K562 (cell line): ENCODE measurements around the gene ZSWIM7. TPM values are rescaled to one million over a fixed set of nuclear protein-coding genes. Genes with fewer than 3 reads are reported as not detected.

Source experiments
- ARID3A ChIP-seq: IDR thresholded peaks from 2 replicates; pipeline ENCODE4 v1.6.1; 2012; ENCODE audit warnings: low read depth, low read length, improper control_type of control experiment, borderline replicate concordance
- ATF4 ChIP-seq: fragments of 450-650 bp; formaldehyde crosslinking; IDR thresholded peaks from 2 replicates; pipeline ENCODE4 v1.4.0; 2022; ENCODE audit warnings: mild to moderate bottlenecking, moderate library complexity
- CXXC5 ChIP-seq: fragments of 250-450 bp; sonication (Bioruptor Pico); IDR thresholded peaks from 2 replicates; pipeline ENCODE4 v1.8.0; 2022; ENCODE audit warnings: inconsistent platforms, mild to moderate bottlenecking, moderate library complexity
- GABPA ChIP-seq: fragments of 200-800 bp; sonication (Bioruptor generic); conservative IDR thresholded peaks from 2 replicates; pipeline ENCODE4 v1.6.1; 2016; ENCODE audit warnings: low read depth, missing genetic modification characterization, missing compliant biosample characterization
- HMG20A ChIP-seq: fragments of 450-650 bp; formaldehyde crosslinking; conservative IDR thresholded peaks from 2 replicates; pipeline ENCODE4 v1.4.0; 2020; ENCODE audit warnings: mild to moderate bottlenecking, mixed read lengths
- PML ChIP-seq: IDR thresholded peaks from 2 replicates; pipeline ENCODE4 v1.6.1; 2012; ENCODE audit warnings: low read length, inconsistent platforms
- RB1 ChIP-seq: fragments of 450-650 bp; IDR thresholded peaks from 2 replicates; pipeline ENCODE4 v1.6.1; 2017; ENCODE audit warnings: low read depth, mild to moderate bottlenecking
- RBBP5 ChIP-seq: fragments of 200-600 bp; sonication (generic); IDR thresholded peaks from 2 replicates; pipeline ENCODE4 v1.6.1; 2012; ENCODE audit warnings: borderline replicate concordance, mild to moderate bottlenecking, low read length, control low read depth, inconsistent platforms; ENCODE audit not compliant: insufficient read depth, poor library complexity, severe bottlenecking
- polyA plus RNA-seq, 8 experiments: library from polyadenylated mRNA; depleted of rRNA in 4 of 8; stranded (reverse) in 5 of 8; unstranded in 3 of 8; fragments of >200 nt; fragmentation: Nextera tagmentation in 2 of 8; fragmentation: Illumina TruSeq in 1 of 8; extraction: Ambion mirVana in 2 of 8; extraction: Trizol in 1 of 8; gene quantifications; 2 replicates each; pipeline versions ENCODE4 v1.2.1 to v1.2.3, GENCODE V29; 2011 to 2014; ENCODE audit warnings: inconsistent platforms in 1 of 8, missing spikeins in 1 of 8
- total RNA-seq, 7 experiments: library from RNA; depleted of rRNA in 6 of 7; stranded (reverse); fragments of >200 nt in 6 of 7; fragmentation: Illumina TruSeq in 2 of 7; extraction: Trizol in 2 of 7; gene quantifications; 2 replicates each; pipeline versions ENCODE4 v1.2.1 to v1.2.3, GENCODE V29; 2011 to 2021; ENCODE audit warnings: low replicate concordance in 1 of 7
- TF ChIP-seq, protein P1 (sequence below): sonication (generic); formaldehyde crosslinking; IDR thresholded peaks from 2 replicates; pipeline ENCODE4 v1.4.0; 2020; ENCODE audit warnings: mild to moderate bottlenecking, missing genetic modification reagents
- TF ChIP-seq, protein P2 (sequence below), 2 experiments: fragments of 450-650 bp; IDR thresholded peaks; 2 replicates each; pipeline ENCODE4 v1.6.1; 2016; ENCODE audit warnings: mild to moderate bottlenecking in 2 of 2, borderline replicate concordance in 1 of 2, low read depth in 1 of 2, moderate library complexity in 1 of 2

The ZSWIM7 gene
- total and polyA plus RNA-seq, 9 of the 15 experiments (the other 6 are each of a cell fraction or from before 2014, with no cell fraction given), result 5.9 to 18.7 (median 9.5) TPM

GRCh38 chr17:15944759-15945526, 54.6 kb downstream of the ZSWIM7 start, which contains the start of gene ADORA2B (continued):
- TF ChIP-seq, protein P1, sequence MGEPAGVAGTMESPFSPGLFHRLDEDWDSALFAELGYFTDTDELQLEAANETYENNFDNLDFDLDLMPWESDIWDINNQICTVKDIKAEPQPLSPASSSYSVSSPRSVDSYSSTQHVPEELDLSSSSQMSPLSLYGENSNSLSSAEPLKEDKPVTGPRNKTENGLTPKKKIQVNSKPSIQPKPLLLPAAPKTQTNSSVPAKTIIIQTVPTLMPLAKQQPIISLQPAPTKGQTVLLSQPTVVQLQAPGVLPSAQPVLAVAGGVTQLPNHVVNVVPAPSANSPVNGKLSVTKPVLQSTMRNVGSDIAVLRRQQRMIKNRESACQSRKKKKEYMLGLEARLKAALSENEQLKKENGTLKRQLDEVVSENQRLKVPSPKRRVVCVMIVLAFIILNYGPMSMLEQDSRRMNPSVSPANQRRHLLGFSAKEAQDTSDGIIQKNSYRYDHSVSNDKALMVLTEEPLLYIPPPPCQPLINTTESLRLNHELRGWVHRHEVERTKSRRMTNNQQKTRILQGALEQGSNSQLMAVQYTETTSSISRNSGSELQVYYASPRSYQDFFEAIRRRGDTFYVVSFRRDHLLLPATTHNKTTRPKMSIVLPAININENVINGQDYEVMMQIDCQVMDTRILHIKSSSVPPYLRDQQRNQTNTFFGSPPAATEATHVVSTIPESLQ (CRISPR knock-in tag), result peak; percentile 72; the same call in 1 of the 2 replicates
- TF ChIP-seq ARID3A (no peak), RB1 (peak; percentile 79), HMG20A (CRISPR knock-in tag) (no peak), RBBP5 (peak; percentile 63), CXXC5 (CRISPR knock-in tag) (peak; percentile 79), GABPA (tag) (peak; percentile 25; the same call in 1 of the 2 replicates), PML (no peak), ATF4 (no peak)
- TF ChIP-seq, protein P2, sequence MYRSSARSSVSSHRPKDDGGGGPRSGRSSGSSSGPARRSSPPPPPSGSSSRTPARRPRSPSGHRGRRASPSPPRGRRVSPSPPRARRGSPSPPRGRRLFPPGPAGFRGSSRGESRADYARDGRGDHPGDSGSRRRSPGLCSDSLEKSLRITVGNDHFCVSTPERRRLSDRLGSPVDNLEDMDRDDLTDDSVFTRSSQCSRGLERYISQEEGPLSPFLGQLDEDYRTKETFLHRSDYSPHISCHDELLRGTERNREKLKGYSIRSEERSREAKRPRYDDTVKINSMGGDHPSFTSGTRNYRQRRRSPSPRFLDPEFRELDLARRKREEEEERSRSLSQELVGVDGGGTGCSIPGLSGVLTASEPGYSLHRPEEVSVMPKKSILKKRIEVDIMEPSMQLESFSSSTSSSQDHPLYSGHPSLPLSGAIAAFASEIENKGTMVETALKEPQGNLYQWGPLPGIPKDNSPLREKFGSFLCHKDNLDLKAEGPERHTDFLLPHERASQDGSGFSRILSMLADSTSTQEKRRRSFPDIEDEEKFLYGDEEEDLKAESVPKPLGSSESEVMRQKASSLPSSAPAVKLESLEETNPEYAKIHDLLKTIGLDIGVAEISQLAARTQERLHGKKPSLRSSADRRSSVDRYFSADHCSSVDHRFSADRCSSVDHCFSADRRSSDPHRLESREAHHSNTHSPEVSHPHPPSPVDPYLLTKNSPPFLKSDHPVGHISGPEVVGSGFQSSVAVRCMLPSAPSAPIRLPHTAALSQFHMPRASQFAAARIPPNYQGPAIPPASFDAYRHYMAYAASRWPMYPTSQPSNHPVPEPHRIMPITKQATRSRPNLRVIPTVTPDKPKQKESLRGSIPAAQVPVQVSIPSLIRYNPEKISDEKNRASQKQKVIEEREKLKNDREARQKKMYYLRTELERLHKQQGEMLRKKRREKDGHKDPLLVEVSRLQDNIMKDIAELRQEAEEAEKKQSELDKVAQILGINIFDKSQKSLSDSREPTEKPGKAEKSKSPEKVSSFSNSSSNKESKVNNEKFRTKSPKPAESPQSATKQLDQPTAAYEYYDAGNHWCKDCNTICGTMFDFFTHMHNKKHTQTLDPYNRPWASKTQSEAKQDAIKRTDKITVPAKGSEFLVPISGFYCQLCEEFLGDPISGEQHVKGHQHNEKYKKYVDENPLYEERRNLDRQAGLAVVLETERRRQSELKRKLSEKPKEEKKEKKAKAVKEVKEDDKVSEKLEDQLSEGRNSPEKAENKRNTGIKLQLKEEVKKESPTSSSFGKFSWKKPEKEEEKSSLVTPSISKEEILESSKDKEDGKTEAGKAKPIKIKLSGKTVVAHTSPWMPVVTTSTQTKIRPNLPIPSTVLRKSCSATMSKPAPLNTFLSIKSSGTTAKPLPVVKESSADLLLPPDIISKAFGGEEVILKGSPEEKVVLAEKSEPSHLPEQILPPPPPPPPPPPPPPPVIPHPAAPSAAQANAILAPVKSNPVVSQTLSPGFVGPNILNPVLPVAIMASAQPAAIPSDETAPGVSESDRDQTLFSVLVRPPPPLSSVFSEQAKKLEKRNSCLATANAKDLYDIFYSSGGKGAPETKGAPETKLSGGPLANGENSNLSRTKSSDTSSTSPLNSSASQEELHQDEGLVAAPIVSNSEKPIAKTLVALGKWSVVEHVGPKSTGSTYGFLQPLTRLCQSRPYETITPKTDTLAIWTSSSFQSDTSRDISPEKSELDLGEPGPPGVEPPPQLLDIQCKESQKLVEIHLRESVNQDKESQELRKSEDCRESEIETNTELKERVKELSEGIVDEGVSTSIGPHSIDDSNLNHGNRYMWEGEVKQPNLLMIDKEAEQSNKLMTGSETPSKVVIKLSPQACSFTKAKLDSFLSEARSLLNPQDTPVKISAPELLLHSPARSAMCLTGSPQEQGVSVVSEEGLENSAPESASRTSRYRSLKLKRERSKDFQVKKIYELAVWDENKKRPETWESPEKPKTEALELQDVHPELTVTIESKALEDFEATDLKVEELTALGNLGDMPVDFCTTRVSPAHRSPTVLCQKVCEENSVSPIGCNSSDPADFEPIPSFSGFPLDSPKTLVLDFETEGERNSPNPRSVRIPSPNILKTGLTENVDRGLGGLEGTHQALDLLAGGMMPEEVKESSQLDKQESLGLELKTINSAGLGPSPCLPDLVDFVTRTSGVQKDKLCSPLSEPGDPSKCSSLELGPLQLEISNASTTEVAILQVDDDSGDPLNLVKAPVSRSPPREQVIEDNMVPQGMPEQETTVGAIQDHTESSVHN (IDR thresholded peaks at IDR 0.05; ENCODE audit: borderline replicate concordance in 1 of 2, low read depth in 1 of 2), result no peak
